ENCODE results near the gene TRAK2. TPM values are rescaled to one million over a fixed set of nuclear protein-coding genes. Genes with fewer than 3 reads are reported as not detected.

Gene TRAK2
- polyA plus RNA-seq, 1 of the 3 experiments (the other 2 are of a cell fraction) = 10.4 TPM

- H3K4me3 ChIP-seq (ENCODE audit: low read depth in 2 of 2, low read length in 1 of 2) = no peak within 1 kb of the TSS
- no peaks in the 10 kb centered on the region for H3K27me3 ChIP-seq (ENCODE audit: insufficient read depth)
- no peaks in the 10 kb centered on the region for H3K9me3 ChIP-seq
- no peaks in the 10 kb centered on the region for H3K79me2 ChIP-seq (ENCODE audit: insufficient read depth)
- H3K4me2 ChIP-seq = no peak within 1 kb of the TSS
- no peak for TF ChIP-seq TEAD4 (IDR thresholded peaks at IDR 0.05; ENCODE audit: borderline replicate concordance, insufficient read depth)
- TF ChIP-seq FOXM1 (IDR thresholded peaks at IDR 0.05; ENCODE audit: low read depth) = no peak
- TF ChIP-seq FOXJ3 (CRISPR knock-in tag; IDR thresholded peaks at IDR 0.05) = no peak
- TF ChIP-seq NRF1 (IDR thresholded peaks at IDR 0.05; ENCODE audit: low read depth, low read length) = no peak
- no peak for TF ChIP-seq USF2 (IDR thresholded peaks at IDR 0.05; ENCODE audit: borderline replicate concordance, low read depth, low read length)
- no peak for TF ChIP-seq POLR2AphosphoS5 (IDR thresholded peaks at IDR 0.05; ENCODE audit: low read depth, low read length)
- no peak for TF ChIP-seq CHD2 (IDR thresholded peaks at IDR 0.05; ENCODE audit: low read length, partially characterized antibody)
- TF ChIP-seq GABPA (IDR thresholded peaks at IDR 0.05; ENCODE audit: low read depth) = no peak
- no peak for TF ChIP-seq GATA2 (CRISPR knock-in tag; IDR thresholded peaks at IDR 0.05)
- TF ChIP-seq SMC3 (IDR thresholded peaks at IDR 0.05; ENCODE audit: low read depth, low read length) = no peak
- no peak for TF ChIP-seq ELF1 (IDR thresholded peaks at IDR 0.05)
- TF ChIP-seq YY1 (IDR thresholded peaks at IDR 0.05; ENCODE audit: low read depth) = no peak
- no peak for TF ChIP-seq JUND (IDR thresholded peaks at IDR 0.05)
- no peak for TF ChIP-seq MXI1 (IDR thresholded peaks at IDR 0.05; ENCODE audit: low read depth, low read length)
- TF ChIP-seq MEF2A (IDR thresholded peaks at IDR 0.05; ENCODE audit: borderline replicate concordance, low read depth) = no peak
- no peak for TF ChIP-seq NFIC (IDR thresholded peaks at IDR 0.05; ENCODE audit: borderline replicate concordance)
- TF ChIP-seq REST (IDR thresholded peaks at IDR 0.05; ENCODE audit: low read depth, low read length) = no peak
- TF ChIP-seq, protein P1, sequence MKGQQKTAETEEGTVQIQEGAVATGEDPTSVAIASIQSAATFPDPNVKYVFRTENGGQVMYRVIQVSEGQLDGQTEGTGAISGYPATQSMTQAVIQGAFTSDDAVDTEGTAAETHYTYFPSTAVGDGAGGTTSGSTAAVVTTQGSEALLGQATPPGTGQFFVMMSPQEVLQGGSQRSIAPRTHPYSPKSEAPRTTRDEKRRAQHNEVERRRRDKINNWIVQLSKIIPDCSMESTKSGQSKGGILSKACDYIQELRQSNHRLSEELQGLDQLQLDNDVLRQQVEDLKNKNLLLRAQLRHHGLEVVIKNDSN (IDR thresholded peaks at IDR 0.05; ENCODE audit: borderline replicate concordance, low read depth) = no peak
- no peak for TF ChIP-seq EP300 (IDR thresholded peaks at IDR 0.05; ENCODE audit: borderline replicate concordance in 1 of 2, low read depth in 1 of 2, low read length in 1 of 2)
- H3K9ac ChIP-seq = no peak within 1 kb of the TSS
- DNase-seq = peak; percentile 22
- ChIA-PET POLR2A (no interaction called here), CTCF (no interaction called here)
- no peak within 1 kb of the TSS for H3K27ac ChIP-seq (ENCODE audit: low read depth in 2 of 2, low read length in 1 of 2)
- no peaks in the 10 kb centered on the region for H4K20me1 ChIP-seq (ENCODE audit: insufficient read depth)
- WGBS (ENCODE audit: low lambda C conversion rate) = 96% methylated on average over 1 of the region's 1 CpG
- H3K36me3 ChIP-seq (replicated peaks in 1 of 2; ENCODE audit: control insufficient read depth in 1 of 2, insufficient read depth in 2 of 2, low read length in 1 of 2) = peaks cover 12 to 16% of the 10 kb centered on the region in 2 experiments
- H3K4me1 ChIP-seq (ENCODE audit: control insufficient read depth in 1 of 2, insufficient read depth in 2 of 2, low read depth in 1 of 2, low read length in 1 of 2) = no peaks in the 10 kb centered on the region
- H3K9me2 ChIP-seq = no peaks in the 10 kb centered on the region
- H2AFZ ChIP-seq (ENCODE audit: low read depth) = no peak within 1 kb of the TSS
- H3F3A ChIP-seq (replicated peaks; ENCODE audit: insufficient read depth) = no peaks in the 10 kb centered on the region
Observed at GRCh38 chr2:201357221-201357620, 94.0 kb downstream of the TRAK2 start, which contains the start of gene FLACC1. Gene FLACC1, minus strand, starts transcription at chr2:201357345. Its CDS starts 5,941 bp downstream, at chr2:201351404.
